ENCODE measurements around the gene DEPDC5. TPM values are rescaled to one million over a fixed set of nuclear protein-coding genes. Genes with fewer than 3 reads are reported as not detected.

DEPDC5 gene
- total and polyA plus RNA-seq, 9 of the 15 experiments (the other 6 are each of a cell fraction or from before 2014, with no cell fraction given): 2.3 to 12.3 (median 10.7) TPM

DNA sequence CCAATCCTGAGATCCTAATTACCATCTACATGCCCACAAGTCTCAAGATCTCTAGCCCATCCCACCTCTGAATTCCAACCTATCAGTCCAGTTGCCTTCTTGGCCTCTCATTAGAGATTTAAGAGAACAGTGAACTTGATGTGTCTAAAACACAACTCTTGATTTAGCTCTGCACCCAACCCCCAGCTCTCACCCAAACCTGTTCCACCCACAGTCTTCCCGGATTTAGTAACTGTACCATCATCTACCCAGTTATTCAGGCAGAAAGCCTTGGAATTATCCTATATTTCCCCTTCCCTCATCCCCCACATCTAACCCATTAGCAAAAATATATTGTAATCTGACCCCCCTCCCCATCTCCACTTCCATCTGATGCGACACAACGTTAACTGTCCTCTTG lies 166.5 kb downstream of the DEPDC5 start (continued):
- TF ChIP-seq ZNF318 (IDR thresholded peaks at IDR 0.05; ENCODE audit: borderline replicate concordance in 1 of 2, low read depth in 1 of 2): no peak
- TF ChIP-seq, protein P1, sequence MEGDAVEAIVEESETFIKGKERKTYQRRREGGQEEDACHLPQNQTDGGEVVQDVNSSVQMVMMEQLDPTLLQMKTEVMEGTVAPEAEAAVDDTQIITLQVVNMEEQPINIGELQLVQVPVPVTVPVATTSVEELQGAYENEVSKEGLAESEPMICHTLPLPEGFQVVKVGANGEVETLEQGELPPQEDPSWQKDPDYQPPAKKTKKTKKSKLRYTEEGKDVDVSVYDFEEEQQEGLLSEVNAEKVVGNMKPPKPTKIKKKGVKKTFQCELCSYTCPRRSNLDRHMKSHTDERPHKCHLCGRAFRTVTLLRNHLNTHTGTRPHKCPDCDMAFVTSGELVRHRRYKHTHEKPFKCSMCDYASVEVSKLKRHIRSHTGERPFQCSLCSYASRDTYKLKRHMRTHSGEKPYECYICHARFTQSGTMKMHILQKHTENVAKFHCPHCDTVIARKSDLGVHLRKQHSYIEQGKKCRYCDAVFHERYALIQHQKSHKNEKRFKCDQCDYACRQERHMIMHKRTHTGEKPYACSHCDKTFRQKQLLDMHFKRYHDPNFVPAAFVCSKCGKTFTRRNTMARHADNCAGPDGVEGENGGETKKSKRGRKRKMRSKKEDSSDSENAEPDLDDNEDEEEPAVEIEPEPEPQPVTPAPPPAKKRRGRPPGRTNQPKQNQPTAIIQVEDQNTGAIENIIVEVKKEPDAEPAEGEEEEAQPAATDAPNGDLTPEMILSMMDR (IDR thresholded peaks at IDR 0.05 in 2 of 3, conservative IDR thresholded peaks at IDR 0.05 in 1 of 3; ENCODE audit: insufficient read depth in 2 of 3, low read depth in 1 of 3, low read length in 3 of 3): no peak
- no peak for TF ChIP-seq PHF8 (IDR thresholded peaks at IDR 0.05; ENCODE audit: borderline replicate concordance, low read length)
- TF ChIP-seq ZFX (CRISPR knock-in tag; IDR thresholded peaks at IDR 0.05): no peak
- TF ChIP-seq ZNF511 (CRISPR knock-in tag; IDR thresholded peaks at IDR 0.05): no peak
- TF ChIP-seq SAP30 (IDR thresholded peaks at IDR 0.05; ENCODE audit: borderline replicate concordance, insufficient read depth, low read depth, low read length, poor library complexity, severe bottlenecking): no peak

Data from K562 (cell line).